Panc1 (cell line): ENCODE measurements around the gene LRP1B. TPM values are rescaled to one million over a fixed set of nuclear protein-coding genes. Genes with fewer than 3 reads are reported as not detected.

Experiments
- ATAC-seq: fragments of 200-7000 bp; cut with Tn5 transposase; 2 replicates; pipeline ENCODE4 v1.9.1; 2020; ENCODE audit warnings: mild to moderate bottlenecking, moderate library complexity
- BruUV-seq: library from RNA; stranded (reverse); fragments of 400-500 nt; replicated peaks from 2 replicates; lab custom pipeline; 2021; lab: Mats Ljungman, UMichigan
- CTCF ChIA-PET: fragments of 300-600 bp; sonication (Branson Sonifier 250); formaldehyde crosslinking; loops from one replicate; lab custom pipeline; 2022; ENCODE audit warnings: antibody characterized with exemption; lab: Charles Lee
- POLR2A ChIA-PET: fragments of 300-600 bp; sonication (Branson Sonifier 250); formaldehyde crosslinking; loops from one replicate; lab custom pipeline; 2022; ENCODE audit warnings: antibody characterized with exemption; lab: Charles Lee
- DNase-seq: peaks from one replicate; pipeline ENCODE4 v3.0.0-alpha.2; 2010; ENCODE audit warnings: low read depth, low spot score
- H3K27ac ChIP-seq: 2 replicates; pipeline ENCODE4 v1.5.1; 2011; ENCODE audit warnings: mild to moderate bottlenecking, low read length, inconsistent platforms
- H3K27me3 ChIP-seq: fragments of 200-500 bp; sonication (Bioruptor generic); 2 replicates; pipeline ENCODE4 v1.6.0; 2014; ENCODE audit warnings: low read length, inconsistent platforms; ENCODE audit not compliant: control insufficient read depth, insufficient read depth
- H3K36me3 ChIP-seq: fragments of 200-500 bp; sonication (Bioruptor generic); 2 replicates; pipeline ENCODE4 v1.5.1; 2014; ENCODE audit warnings: inconsistent platforms, mild to moderate bottlenecking, low read length, moderate library complexity; ENCODE audit not compliant: control insufficient read depth, insufficient read depth
- H3K4me1 ChIP-seq: 2 replicates; pipeline ENCODE4 v1.5.1; 2011; ENCODE audit warnings: inconsistent platforms, mild to moderate bottlenecking, low read length, moderate library complexity; ENCODE audit not compliant: control insufficient read depth, insufficient read depth
- H3K4me3 ChIP-seq, 2 experiments: 2 replicates each; pipeline ENCODE4 v1.5.1; 2011 to 2012; ENCODE audit warnings: low read depth in 2 of 2, low read length in 2 of 2, mild to moderate bottlenecking in 2 of 2, inconsistent platforms in 1 of 2, moderate library complexity in 1 of 2
- H3K9me3 ChIP-seq: fragments of 200-500 bp; sonication (Bioruptor generic); 2 replicates; pipeline ENCODE4 v1.5.1; 2014; ENCODE audit warnings: low read depth, mild to moderate bottlenecking, inconsistent platforms, low read length, moderate library complexity; ENCODE audit not compliant: control insufficient read depth, insufficient read depth
- POLR2AphosphoS5 ChIP-seq: IDR thresholded peaks from 2 replicates; pipeline ENCODE4 v1.6.1; 2012; ENCODE audit warnings: mild to moderate bottlenecking, low read depth, low read length, moderate library complexity
- SIN3A ChIP-seq: IDR thresholded peaks from 2 replicates; pipeline ENCODE4 v1.6.1; 2012; ENCODE audit warnings: low read depth, mild to moderate bottlenecking, low read length, moderate library complexity, borderline replicate concordance; ENCODE audit not compliant: insufficient read depth
- TCF7L2 ChIP-seq: IDR thresholded peaks from 2 replicates; pipeline ENCODE4 v1.6.1; 2011; ENCODE audit warnings: mild to moderate bottlenecking, low read depth, low read length, inconsistent platforms
- in situ Hi-C: cut with HindIII; loops from 2 replicates; pipeline ENCODE4 v1.10.0; 2016; ENCODE audit warnings: low sequenced_read_pairs, low pct_unique_long_range_greater_than_20kb
- intact Hi-C: fragments of 100-400 bp; cut with micrococcal nuclease; formaldehyde crosslinking; loops from one replicate; pipeline ENCODE4 v1.10.0; 2022; ENCODE audit not compliant: unreplicated experiment
- total RNA-seq: library from RNA; stranded (reverse); gene quantifications from one replicate; pipeline ENCODE4 v1.2.1, GENCODE V29; 2021; ENCODE audit not compliant: unreplicated experiment
- TF ChIP-seq, protein P1 (sequence below), 2 experiments: IDR thresholded peaks; 2 replicates each; pipeline ENCODE4 v1.6.1; 2011 to 2012; ENCODE audit warnings: low read depth in 2 of 2, control low read depth in 1 of 2, low read length in 1 of 2, mild to moderate bottlenecking in 1 of 2, moderate library complexity in 1 of 2; ENCODE audit not compliant: insufficient read depth in 1 of 2
- TF ChIP-seq, protein P2 (sequence below): fragments of 450-650 bp; IDR thresholded peaks from 2 replicates; pipeline ENCODE4 v1.5.1; 2017; ENCODE audit warnings: mild to moderate bottlenecking

The LRP1B gene
- total RNA-seq, 1 experiment from 2014 or later = 0.54 TPM

DNA sequence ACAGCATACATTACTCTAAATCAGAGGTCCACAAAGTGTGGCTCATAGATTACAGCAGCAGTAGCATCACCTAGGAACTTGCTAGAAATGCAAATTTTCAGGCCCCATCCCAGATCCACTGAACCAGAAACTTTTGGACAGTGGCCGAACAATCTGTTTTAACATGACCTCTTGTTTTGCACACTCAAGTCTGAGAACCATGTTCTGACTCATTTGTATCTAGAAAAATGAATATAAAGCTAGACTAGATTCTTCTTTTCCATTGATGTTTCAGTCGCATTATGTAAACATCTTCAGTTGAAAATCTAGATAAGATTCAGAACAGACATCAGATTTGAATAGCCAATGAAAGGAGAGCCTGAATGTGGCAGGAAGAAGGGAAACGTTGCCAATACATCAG lies 608.8 kb downstream of the LRP1B start:
- in situ Hi-C loops = no loop called here

DNA sequence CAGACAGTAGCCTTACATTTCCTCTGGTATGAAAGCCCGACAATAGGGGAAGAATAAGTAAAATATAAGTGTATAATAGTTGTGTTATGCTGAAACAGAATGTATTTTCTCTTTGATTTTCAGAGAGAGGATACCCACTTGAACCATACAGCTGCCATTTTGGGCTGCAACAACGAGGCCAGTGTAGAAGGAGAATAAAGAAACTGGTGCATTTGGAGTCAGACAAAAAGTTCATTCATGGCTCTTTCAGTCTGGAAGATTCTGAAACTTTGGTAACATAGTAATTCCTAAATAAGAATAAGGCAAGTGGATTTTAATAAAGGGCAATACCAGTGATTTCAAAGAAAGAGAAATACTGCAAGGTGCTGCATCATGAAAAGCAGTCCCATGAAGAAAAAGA lies 610.9 kb downstream of the LRP1B start:
- TF ChIP-seq, protein P1, sequence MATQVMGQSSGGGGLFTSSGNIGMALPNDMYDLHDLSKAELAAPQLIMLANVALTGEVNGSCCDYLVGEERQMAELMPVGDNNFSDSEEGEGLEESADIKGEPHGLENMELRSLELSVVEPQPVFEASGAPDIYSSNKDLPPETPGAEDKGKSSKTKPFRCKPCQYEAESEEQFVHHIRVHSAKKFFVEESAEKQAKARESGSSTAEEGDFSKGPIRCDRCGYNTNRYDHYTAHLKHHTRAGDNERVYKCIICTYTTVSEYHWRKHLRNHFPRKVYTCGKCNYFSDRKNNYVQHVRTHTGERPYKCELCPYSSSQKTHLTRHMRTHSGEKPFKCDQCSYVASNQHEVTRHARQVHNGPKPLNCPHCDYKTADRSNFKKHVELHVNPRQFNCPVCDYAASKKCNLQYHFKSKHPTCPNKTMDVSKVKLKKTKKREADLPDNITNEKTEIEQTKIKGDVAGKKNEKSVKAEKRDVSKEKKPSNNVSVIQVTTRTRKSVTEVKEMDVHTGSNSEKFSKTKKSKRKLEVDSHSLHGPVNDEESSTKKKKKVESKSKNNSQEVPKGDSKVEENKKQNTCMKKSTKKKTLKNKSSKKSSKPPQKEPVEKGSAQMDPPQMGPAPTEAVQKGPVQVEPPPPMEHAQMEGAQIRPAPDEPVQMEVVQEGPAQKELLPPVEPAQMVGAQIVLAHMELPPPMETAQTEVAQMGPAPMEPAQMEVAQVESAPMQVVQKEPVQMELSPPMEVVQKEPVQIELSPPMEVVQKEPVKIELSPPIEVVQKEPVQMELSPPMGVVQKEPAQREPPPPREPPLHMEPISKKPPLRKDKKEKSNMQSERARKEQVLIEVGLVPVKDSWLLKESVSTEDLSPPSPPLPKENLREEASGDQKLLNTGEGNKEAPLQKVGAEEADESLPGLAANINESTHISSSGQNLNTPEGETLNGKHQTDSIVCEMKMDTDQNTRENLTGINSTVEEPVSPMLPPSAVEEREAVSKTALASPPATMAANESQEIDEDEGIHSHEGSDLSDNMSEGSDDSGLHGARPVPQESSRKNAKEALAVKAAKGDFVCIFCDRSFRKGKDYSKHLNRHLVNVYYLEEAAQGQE (IDR thresholded peaks at IDR 0.05; ENCODE audit: insufficient read depth in 1 of 2, low read depth in 2 of 2, low read length in 1 of 2) = no peak
- TF ChIP-seq SIN3A = no peak
- no peak for TF ChIP-seq TCF7L2
- no peak for TF ChIP-seq POLR2AphosphoS5
- TF ChIP-seq, protein P2, sequence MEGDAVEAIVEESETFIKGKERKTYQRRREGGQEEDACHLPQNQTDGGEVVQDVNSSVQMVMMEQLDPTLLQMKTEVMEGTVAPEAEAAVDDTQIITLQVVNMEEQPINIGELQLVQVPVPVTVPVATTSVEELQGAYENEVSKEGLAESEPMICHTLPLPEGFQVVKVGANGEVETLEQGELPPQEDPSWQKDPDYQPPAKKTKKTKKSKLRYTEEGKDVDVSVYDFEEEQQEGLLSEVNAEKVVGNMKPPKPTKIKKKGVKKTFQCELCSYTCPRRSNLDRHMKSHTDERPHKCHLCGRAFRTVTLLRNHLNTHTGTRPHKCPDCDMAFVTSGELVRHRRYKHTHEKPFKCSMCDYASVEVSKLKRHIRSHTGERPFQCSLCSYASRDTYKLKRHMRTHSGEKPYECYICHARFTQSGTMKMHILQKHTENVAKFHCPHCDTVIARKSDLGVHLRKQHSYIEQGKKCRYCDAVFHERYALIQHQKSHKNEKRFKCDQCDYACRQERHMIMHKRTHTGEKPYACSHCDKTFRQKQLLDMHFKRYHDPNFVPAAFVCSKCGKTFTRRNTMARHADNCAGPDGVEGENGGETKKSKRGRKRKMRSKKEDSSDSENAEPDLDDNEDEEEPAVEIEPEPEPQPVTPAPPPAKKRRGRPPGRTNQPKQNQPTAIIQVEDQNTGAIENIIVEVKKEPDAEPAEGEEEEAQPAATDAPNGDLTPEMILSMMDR = no peak
- intact Hi-C loops (no loop called here), in situ Hi-C loops (no loop called here)
- BruUV-seq = no TSS peak
- Histone ChIP-seq H3K9me3 (no peaks in the 10 kb centered on the region), H3K27ac (no peak overlapping the region), H3K27me3 (no peaks in the 10 kb centered on the region), H3K4me1 (no peaks in the 10 kb centered on the region), H3K4me3 (no peak overlapping the region), H3K36me3 (no peaks in the 10 kb centered on the region)
- ATAC-seq (no peak), DNase-seq (no peak)
- ChIA-PET POLR2A (no interaction called here), CTCF (no interaction called here)

More for the DNA sequence above, 608.8 kb downstream of the LRP1B start:
- no peaks in the 10 kb centered on the region for H3K9me3 ChIP-seq
- no peak overlapping the region for H3K4me3 ChIP-seq
- BruUV-seq = no TSS peak
- H3K27me3 ChIP-seq = no peaks in the 10 kb centered on the region
- H3K4me1 ChIP-seq = no peaks in the 10 kb centered on the region
- CTCF ChIA-PET = no interaction called here
- intact Hi-C loops = no loop called here
- ATAC-seq (no peak), DNase-seq (no peak)
- POLR2A ChIA-PET = no interaction called here
- no peaks in the 10 kb centered on the region for H3K36me3 ChIP-seq
- no peak for TF ChIP-seq POLR2AphosphoS5
- TF ChIP-seq, protein P2 = no peak
- TF ChIP-seq TCF7L2 = no peak
- TF ChIP-seq, protein P1 (IDR thresholded peaks at IDR 0.05; ENCODE audit: insufficient read depth in 1 of 2, low read depth in 2 of 2, low read length in 1 of 2) = no peak
- TF ChIP-seq SIN3A = no peak
- H3K27ac ChIP-seq = no peak overlapping the region
